ENCODE measurements around the gene GALNT8.

DNA sequence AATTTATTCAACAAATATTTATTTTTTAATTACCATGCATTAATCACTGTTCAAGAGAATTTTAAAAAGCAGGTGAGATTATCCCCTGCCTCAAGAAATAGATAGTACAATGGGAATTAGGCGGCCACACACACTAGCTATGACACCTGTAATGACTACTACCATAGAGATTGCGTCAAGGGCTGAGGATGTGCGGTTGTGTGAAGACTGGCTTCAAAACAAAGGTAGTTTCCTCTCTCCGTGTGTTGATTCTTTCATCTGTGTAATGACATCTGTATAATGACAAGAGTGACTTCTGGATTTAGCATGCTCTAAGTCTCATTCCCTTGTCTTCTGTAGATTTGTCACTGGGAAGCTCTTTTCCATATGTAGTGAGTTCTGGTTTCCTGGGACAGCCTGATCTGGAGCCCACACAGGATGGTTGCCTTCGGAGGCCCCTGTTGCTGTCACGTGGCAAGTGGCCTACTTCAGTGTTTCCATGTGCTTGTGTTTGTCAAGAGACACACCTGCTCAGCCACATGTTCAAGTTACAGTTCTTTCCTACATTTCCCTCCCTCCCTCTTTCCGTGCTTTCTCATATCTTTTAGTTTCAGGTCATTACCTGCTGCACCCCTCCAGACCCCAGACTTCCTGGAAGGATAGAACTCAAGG is 64.3 kb downstream of the GALNT8 start:
- TF ChIP-seq USF2 (IDR thresholded peaks at IDR 0.05; ENCODE audit: low read length) (no peak), POLR2A (IDR thresholded peaks at IDR 0.05; ENCODE audit: control extremely low read depth in 1 of 2, low read depth in 2 of 2, low read length in 2 of 2) (no peak), CTCF (IDR thresholded peaks at IDR 0.05; ENCODE audit: control extremely low read depth in 1 of 3, insufficient read depth in 1 of 3, low read depth in 1 of 3, low read length in 3 of 3) (no peak), MAFK (IDR thresholded peaks at IDR 0.05; ENCODE audit: low read depth, low read length) (no peak), ATF2 (IDR thresholded peaks at IDR 0.05; ENCODE audit: low read length) (no peak), SIRT6 (IDR thresholded peaks at IDR 0.05; ENCODE audit: low read length) (no peak), ZNF274 (IDR thresholded peaks at IDR 0.05; ENCODE audit: borderline replicate concordance, extremely low read depth, low read length) (no peak), YY1 (IDR thresholded peaks at IDR 0.05; ENCODE audit: low read depth, low read length) (no peak), CREB1 (IDR thresholded peaks at IDR 0.05) (no peak), JUND (IDR thresholded peaks at IDR 0.05; ENCODE audit: low read length) (no peak), EZH2 (IDR thresholded peaks at IDR 0.05; ENCODE audit: low read depth, low read length, severe bottlenecking) (no peak)

Data from H1 (cell line).